GM21423 (cell line): ENCODE measurements around the gene SLCO1B3.
A peak's percentile ranks its signal among the peaks of the same experiment; 100 is the strongest.

ENCODE experiments used
- ATAC-seq: cut with Tn5 transposase; IDR thresholded peaks from one replicate; pipeline ENCODE4 v1.9.1; 2021; ENCODE audit warnings: mild to moderate bottlenecking, moderate library complexity; ENCODE audit not compliant: unreplicated experiment

SLCO1B3 gene

GRCh38 chr12:20868277-20868676 is 57.8 kb downstream of the SLCO1B3 start:
- ATAC-seq, result no peak

GRCh38 chr12:20883288-20883687 is 72.8 kb downstream of the SLCO1B3 start:
- no peak for ATAC-seq

GRCh38 chr12:20885116-20885515 is 74.6 kb downstream of the SLCO1B3 start:
- ATAC-seq, result no peak

GRCh38 chr12:20885552-20885951 is 75.0 kb downstream of the SLCO1B3 start:
- ATAC-seq, result no peak

GRCh38 chr12:20917269-20917668 is 106.8 kb downstream of the SLCO1B3 start:
- no peak for ATAC-seq

GRCh38 chr12:20917819-20918218 is 107.3 kb downstream of the SLCO1B3 start:
- ATAC-seq, result no peak

- ATAC-seq, result no peak
Measured at GRCh38 chr12:20931894-20932293, 121.4 kb downstream of the SLCO1B3 start.

- ATAC-seq, result no peak
Measured at GRCh38 chr12:20946732-20947131, 136.2 kb downstream of the SLCO1B3 start.

GRCh38 chr12:20950248-20950647 is 139.7 kb downstream of the SLCO1B3 start:
- ATAC-seq, result peak; percentile 67

- ATAC-seq, result no peak
Measured at GRCh38 chr12:20963303-20963702, 152.8 kb downstream of the SLCO1B3 start.

GRCh38 chr12:20963762-20964161 is 153.3 kb downstream of the SLCO1B3 start:
- no peak for ATAC-seq
